ENCODE results near the gene DGUOK.

The DGUOK gene

GRCh38 chr2:73999881-74000597, 73.4 kb downstream of the DGUOK start:
- DNase-seq (ENCODE audit: low read depth) = no peak

GRCh38 chr2:74000666-74001065, 74.0 kb downstream of the DGUOK start:
- no peak for TF ChIP-seq CTCF (conservative IDR thresholded peaks at IDR 0.05; ENCODE audit: low read length)
- DNase-seq (ENCODE audit: low read depth) = no peak
- no peak overlapping the region for H3K4me3 ChIP-seq (ENCODE audit: low read length)

More at GRCh38 chr2:73999881-74000597, 73.4 kb downstream of the DGUOK start:
- TF ChIP-seq CTCF (conservative IDR thresholded peaks at IDR 0.05; ENCODE audit: low read length) = no peak
- H3K4me3 ChIP-seq (ENCODE audit: low read length) = no peak overlapping the region

GRCh38 chr2:74001121-74001520, 74.4 kb downstream of the DGUOK start:
- TF ChIP-seq CTCF (conservative IDR thresholded peaks at IDR 0.05; ENCODE audit: low read length) = no peak
- H3K4me3 ChIP-seq (ENCODE audit: low read length) = no peak overlapping the region
- DNase-seq (ENCODE audit: low read depth) = no peak

- DNase-seq (ENCODE audit: low read depth) = no peak
- peak; percentile 16; the same call in 1 of the 2 replicates for TF ChIP-seq CTCF (conservative IDR thresholded peaks at IDR 0.05; ENCODE audit: low read length)
- peak overlapping the region; percentile 61 for H3K4me3 ChIP-seq (ENCODE audit: low read length)
These were observed 75.3 kb downstream of the DGUOK start for GRCh38 chr2:74001781-74002504.

- TF ChIP-seq CTCF (conservative IDR thresholded peaks at IDR 0.05; ENCODE audit: low read length) = no peak
- peak; percentile 81 for DNase-seq (ENCODE audit: low read depth)
- peak overlapping the region; percentile 86 for H3K4me3 ChIP-seq (ENCODE audit: low read length)
These were observed 76.1 kb downstream of the DGUOK start for GRCh38 chr2:74002505-74003421.

- TF ChIP-seq CTCF (conservative IDR thresholded peaks at IDR 0.05; ENCODE audit: low read length) = peak; percentile 30
- DNase-seq (ENCODE audit: low read depth) = peak; percentile 84
- peak overlapping the region; percentile 86 for H3K4me3 ChIP-seq (ENCODE audit: low read length)
These were observed 77.0 kb downstream of the DGUOK start for GRCh38 chr2:74003494-74004211.
